Measurements from ENCODE around the gene EML4.
"Not testable (repeated sequence)": the region's sequence is repeated elsewhere in the genome, so short reads cannot be mapped to it uniquely, and the experiment has no call there.

Gene EML4

DNA sequence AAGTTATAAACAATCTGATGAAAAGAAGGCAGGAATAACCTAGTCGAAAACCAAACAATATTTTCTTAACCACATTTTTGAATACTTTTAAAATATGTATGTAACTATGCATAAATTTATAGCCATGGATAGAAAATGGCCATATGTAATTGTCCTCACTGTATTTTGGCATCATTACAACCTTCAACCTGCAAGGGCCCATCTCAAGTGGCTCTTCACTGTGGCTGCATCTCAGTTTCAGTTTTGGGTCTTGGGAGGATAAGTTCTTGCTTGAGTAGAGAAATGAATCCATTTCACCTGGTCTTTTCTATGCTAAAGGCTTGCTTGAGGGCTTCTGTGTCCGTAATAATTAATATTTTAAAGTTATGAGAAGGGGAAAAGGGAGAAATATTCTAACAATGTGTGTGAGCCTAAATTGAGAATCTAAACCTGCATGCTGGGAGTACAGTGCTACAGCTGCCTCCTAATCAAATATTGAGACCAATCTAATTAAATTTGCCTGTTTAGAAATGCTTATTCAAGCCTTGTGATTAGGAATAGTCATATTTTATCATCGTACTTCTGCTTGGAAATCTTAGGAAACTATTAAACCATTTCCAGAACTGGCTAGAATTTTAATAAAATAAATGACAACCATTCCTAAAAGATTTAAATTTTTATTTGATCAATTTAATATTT lies 92.5 kb downstream of the EML4 start:
- Histone ChIP-seq H3K27ac (no peak overlapping the region), H3K9me3 (ENCODE audit: severe bottlenecking) (no peaks in the 10 kb centered on the region), H3K27me3 (ENCODE audit: insufficient read depth, low read depth, severe bottlenecking) (no peaks in the 10 kb centered on the region), H3K36me3 (peaks cover 3% of the 10 kb centered on the region), H3K4me3 (ENCODE audit: low read depth, low read length) (no peak overlapping the region)
- TF ChIP-seq, protein P1, sequence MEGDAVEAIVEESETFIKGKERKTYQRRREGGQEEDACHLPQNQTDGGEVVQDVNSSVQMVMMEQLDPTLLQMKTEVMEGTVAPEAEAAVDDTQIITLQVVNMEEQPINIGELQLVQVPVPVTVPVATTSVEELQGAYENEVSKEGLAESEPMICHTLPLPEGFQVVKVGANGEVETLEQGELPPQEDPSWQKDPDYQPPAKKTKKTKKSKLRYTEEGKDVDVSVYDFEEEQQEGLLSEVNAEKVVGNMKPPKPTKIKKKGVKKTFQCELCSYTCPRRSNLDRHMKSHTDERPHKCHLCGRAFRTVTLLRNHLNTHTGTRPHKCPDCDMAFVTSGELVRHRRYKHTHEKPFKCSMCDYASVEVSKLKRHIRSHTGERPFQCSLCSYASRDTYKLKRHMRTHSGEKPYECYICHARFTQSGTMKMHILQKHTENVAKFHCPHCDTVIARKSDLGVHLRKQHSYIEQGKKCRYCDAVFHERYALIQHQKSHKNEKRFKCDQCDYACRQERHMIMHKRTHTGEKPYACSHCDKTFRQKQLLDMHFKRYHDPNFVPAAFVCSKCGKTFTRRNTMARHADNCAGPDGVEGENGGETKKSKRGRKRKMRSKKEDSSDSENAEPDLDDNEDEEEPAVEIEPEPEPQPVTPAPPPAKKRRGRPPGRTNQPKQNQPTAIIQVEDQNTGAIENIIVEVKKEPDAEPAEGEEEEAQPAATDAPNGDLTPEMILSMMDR (IDR thresholded peaks at IDR 0.05; ENCODE audit: low read depth, low read length) = no peak
- DNase-seq = no peak

DNA sequence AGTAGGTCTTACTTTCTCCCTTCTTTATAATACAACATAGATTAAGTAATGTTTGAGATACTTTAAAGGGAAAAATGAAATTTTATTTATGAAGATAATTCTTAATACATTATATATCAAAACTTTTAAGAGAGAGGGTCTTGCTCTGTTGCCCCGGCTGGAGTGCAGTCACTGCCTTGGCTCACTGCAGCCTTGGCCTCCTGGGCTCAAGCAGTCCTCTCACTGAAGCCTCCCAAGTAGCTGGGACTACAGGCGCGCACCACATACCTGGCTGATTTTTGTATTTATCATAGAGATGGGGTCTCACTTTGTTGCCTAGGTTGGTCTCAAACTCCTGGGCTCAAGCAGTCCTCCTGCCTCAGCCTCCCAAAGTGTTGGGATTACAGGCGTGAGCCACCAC lies 97.1 kb downstream of the EML4 start:
- H3K27ac ChIP-seq = no peak overlapping the region
- no peak for DNase-seq
- no peaks in the 10 kb centered on the region for H3K27me3 ChIP-seq (ENCODE audit: insufficient read depth, low read depth, severe bottlenecking)
- no peaks in the 10 kb centered on the region; the same call in none of the 2 replicates for H3K36me3 ChIP-seq
- H3K9me3 ChIP-seq (ENCODE audit: severe bottlenecking) = no peaks in the 10 kb centered on the region
- TF ChIP-seq, protein P1 (IDR thresholded peaks at IDR 0.05; ENCODE audit: low read depth, low read length) = no peak
- no peak overlapping the region for H3K4me3 ChIP-seq (ENCODE audit: low read depth, low read length)

DNA sequence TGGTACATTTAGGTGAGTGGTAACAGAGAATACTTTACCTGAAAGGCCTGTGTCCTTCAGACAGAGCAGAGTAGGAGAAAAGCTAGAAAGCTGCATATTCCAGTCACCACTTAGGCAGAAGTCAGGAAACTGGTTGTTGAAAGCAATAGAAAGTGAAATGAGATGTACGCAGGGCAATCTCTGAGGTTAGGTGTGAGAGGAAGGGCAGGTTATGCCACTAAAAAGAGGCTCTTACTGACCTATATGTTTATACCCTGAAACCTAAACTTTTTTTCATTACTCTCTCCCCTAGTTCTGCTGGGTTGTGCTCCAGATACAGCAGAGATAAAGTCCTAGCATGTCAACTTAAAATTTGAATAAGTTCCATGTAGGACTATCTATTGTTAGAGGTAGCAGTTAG lies 98.4 kb downstream of the EML4 start:
- Histone ChIP-seq H3K27me3 (ENCODE audit: insufficient read depth, low read depth, severe bottlenecking) (no peaks in the 10 kb centered on the region), H3K27ac (no peak overlapping the region), H3K4me3 (ENCODE audit: low read depth, low read length) (no peak overlapping the region), H3K36me3 (no peaks in the 10 kb centered on the region; the same call in none of the 2 replicates), H3K9me3 (ENCODE audit: severe bottlenecking) (no peaks in the 10 kb centered on the region)
- TF ChIP-seq, protein P1 (IDR thresholded peaks at IDR 0.05; ENCODE audit: low read depth, low read length) = no peak
- DNase-seq = no peak

DNA sequence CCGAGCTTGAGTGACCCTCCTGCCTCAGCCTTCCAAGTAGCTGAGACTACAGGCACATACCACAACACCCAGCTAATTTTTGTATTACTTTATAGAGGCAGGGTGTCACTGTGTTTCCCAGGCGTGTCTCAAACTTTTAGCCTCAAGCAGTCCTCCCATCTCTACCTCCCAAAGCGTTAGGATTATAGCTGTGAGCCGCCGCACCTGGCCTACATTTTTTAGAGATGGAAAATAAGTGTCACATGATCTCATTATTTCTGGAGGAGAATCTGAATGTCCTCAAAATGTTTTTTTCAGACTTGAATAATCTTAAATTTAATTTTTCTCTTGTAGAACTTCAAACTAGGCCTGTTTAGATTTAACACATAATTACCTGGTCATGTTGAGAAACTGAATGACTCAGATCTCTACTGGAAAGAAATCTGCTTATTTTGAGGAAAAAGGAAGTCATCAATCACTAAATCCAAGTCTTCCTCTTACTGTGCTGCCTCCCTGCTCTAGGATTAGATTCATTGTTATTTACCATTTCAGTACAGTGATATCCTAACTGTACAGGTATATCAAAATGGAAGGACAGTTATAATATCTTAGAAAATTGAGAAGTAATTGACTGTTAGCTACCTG lies 99.5 kb downstream of the EML4 start:
- Histone ChIP-seq H3K4me3 (ENCODE audit: low read depth, low read length) (no peak overlapping the region), H3K27me3 (ENCODE audit: insufficient read depth, low read depth, severe bottlenecking) (no peaks in the 10 kb centered on the region), H3K9me3 (ENCODE audit: severe bottlenecking) (no peaks in the 10 kb centered on the region), H3K36me3 (no peaks in the 10 kb centered on the region; the same call in none of the 2 replicates), H3K27ac (no peak overlapping the region)
- TF ChIP-seq, protein P1 (IDR thresholded peaks at IDR 0.05; ENCODE audit: low read depth, low read length) = no peak
- DNase-seq = no peak

DNA sequence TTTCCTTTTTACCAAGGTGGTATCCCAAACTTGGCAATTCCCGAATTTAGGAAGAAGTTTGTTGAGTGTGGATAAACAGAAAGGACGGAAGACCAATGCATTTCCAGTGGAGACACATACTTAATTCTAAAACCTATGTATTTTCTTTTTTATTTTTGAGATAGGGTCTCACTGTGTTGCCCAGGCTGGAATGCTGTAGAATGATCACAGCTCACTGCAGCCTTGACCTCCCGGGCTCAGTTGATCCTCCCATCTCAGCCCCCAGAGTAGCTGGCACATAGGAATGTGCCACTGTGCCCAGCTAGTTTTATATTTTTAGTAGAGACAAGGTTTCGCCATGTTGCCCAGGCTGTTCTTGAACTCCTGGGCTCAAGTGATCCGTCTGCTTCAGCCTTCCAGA lies 101.6 kb downstream of the EML4 start:
- Histone ChIP-seq H3K9me3 (ENCODE audit: severe bottlenecking) (no peaks in the 10 kb centered on the region), H3K27ac (no peak overlapping the region), H3K27me3 (ENCODE audit: insufficient read depth, low read depth, severe bottlenecking) (no peaks in the 10 kb centered on the region), H3K36me3 (no peaks in the 10 kb centered on the region), H3K4me3 (ENCODE audit: low read depth, low read length) (no peak overlapping the region)
- DNase-seq = no peak
- TF ChIP-seq, protein P1 (IDR thresholded peaks at IDR 0.05; ENCODE audit: low read depth, low read length) = no peak

DNA sequence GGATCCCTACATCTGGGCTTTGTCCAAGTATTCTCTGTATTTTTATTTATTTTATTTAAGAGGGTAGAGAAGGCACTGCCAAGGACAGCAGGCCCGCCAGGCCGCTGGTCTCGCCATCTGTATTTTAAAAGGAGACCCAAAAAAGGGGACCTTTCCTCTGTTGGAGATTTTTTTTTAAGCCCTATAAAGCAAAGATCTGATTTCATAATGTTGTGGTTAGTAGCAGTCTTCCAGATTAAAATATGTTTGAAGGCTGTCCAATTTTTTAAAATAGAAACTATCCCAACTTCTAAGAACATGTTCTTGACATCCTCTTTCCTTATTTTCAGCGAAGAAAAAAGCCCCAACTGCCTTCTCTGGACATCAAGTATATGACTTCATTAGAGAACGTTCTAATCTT lies 102.1 kb downstream of the EML4 start:
- not testable (repeated sequence) for H3K36me3 ChIP-seq; H3K4me3 ChIP-seq (ENCODE audit: low read depth, low read length); DNase-seq; H3K27ac ChIP-seq; H3K27me3 ChIP-seq (ENCODE audit: insufficient read depth, low read depth, severe bottlenecking); H3K9me3 ChIP-seq (ENCODE audit: severe bottlenecking)
